H1 (cell line): Measurements from ENCODE around the gene SSU72. TPM values are rescaled to one million over a fixed set of nuclear protein-coding genes. Genes with fewer than 3 reads are reported as not detected.

Experiments used
- ATF2 ChIP-seq: IDR thresholded peaks from 2 replicates; pipeline ENCODE4 v1.6.1; 2012; ENCODE audit warnings: low read length, inconsistent platforms
- HDAC2 ChIP-seq, 2 experiments: fragments of 300-600 bp in 1 of 2; sonication (generic) in 1 of 2; IDR thresholded peaks; 2 replicates each; pipeline ENCODE4 v1.6.1; 2011 to 2012; ENCODE audit warnings: low read depth in 2 of 2, low read length in 2 of 2, mild to moderate bottlenecking in 2 of 2, moderate library complexity in 2 of 2, borderline replicate concordance in 1 of 2, inconsistent platforms in 1 of 2
- KDM1A ChIP-seq: fragments of 200-600, 300-600 bp; sonication (generic); IDR thresholded peaks from 2 replicates; pipeline ENCODE4 v1.7.1; 2016; ENCODE audit warnings: mild to moderate bottlenecking, low read length, borderline replicate concordance
- NANOG ChIP-seq: IDR thresholded peaks from 2 replicates; pipeline ENCODE4 v1.6.1; 2011; ENCODE audit warnings: low read length, low read depth, mild to moderate bottlenecking, inconsistent platforms; ENCODE audit not compliant: insufficient read depth, poor library complexity, severe bottlenecking
- PHF8 ChIP-seq: fragments of 200-600 bp; sonication (generic); conservative IDR thresholded peaks from 2 replicates; pipeline ENCODE4 v1.7.1; 2012; ENCODE audit warnings: low read depth, mild to moderate bottlenecking, inconsistent platforms, low read length, moderate library complexity
- RAD21 ChIP-seq, 2 experiments: IDR thresholded peaks in 1 of 2; conservative IDR thresholded peaks in 1 of 2; 2 replicates each; pipeline ENCODE4 v1.6.1; 2011; ENCODE audit warnings: low read depth in 2 of 2, low read length in 2 of 2, improper control_type of control experiment in 1 of 2, inconsistent platforms in 1 of 2, mild to moderate bottlenecking in 1 of 2, moderate library complexity in 1 of 2
- polyA plus RNA-seq, 7 experiments: library from polyadenylated mRNA; depleted of rRNA in 3 of 7; stranded (reverse) in 5 of 7; unstranded in 2 of 7; fragments of >200 nt in 5 of 7; fragments of 200-250 nt in 2 of 7; gene quantifications; 1 replicate in 5 of 7; 2 replicates in 1 of 7; 4 replicates in 1 of 7; pipeline versions ENCODE4 v1.2.1 to v1.2.3, GENCODE V29; 2011 to 2013; ENCODE audit warnings: missing spikeins in 2 of 7, mixed read lengths in 2 of 7
- total RNA-seq: library from RNA; stranded (reverse); fragmentation: NEBNext Ultra II Directional; extraction: Animal tissue kit (Norgen Biotek cat#: 25700); gene quantifications from 2 replicates; pipeline ENCODE4 v1.2.1, GENCODE V29; 2021
- TF ChIP-seq, protein P1 (sequence below): fragments of 300-600 bp; sonication (generic); IDR thresholded peaks from 2 replicates; pipeline ENCODE4 v1.7.1; 2012; ENCODE audit warnings: low read length, moderate library complexity, mild to moderate bottlenecking, inconsistent platforms; ENCODE audit not compliant: insufficient replicate concordance

The SSU72 gene
- total and polyA plus RNA-seq, 2 of the 8 experiments (the other 6 are each of a cell fraction or from before 2014, with no cell fraction given), result 110 to 165 TPM

DNA sequence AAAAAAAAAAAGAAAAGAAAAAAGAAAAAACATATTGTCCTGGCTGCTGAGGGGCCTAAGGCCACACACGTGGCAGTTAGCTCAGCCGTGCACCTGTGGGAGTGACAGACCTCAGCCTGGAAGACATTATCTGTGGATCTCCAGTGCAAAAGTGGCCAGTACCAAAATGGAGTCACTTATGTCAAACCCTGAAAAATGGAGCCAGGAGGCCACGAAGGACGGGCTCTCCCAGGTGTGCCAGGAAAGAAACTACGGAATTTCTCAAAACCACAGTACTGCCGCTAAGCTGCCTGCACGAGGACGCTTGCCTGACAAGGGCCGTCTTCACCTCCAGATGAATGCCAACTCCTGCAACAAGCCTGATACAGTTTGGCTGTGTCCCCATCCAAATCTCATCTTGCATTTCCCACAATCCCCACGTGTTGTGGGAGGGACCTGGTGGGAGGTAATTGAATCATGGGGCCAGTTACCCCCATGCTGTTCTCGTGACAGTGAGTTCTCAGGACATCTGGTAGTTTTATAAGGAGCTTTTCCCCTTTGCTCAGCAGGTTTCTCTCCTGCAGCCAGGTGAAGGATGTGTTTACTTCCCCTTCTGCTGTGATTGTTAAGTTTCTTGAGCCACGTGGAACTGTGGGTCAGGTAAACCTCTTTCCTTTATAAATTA is 35.3 kb upstream of the SSU72 start (continued):
- TF ChIP-seq HDAC2 (IDR thresholded peaks at IDR 0.05; ENCODE audit: borderline replicate concordance in 1 of 2, low read depth in 2 of 2, low read length in 2 of 2), result no peak
- TF ChIP-seq RAD21 (IDR thresholded peaks at IDR 0.05 in 1 of 2, conservative IDR thresholded peaks at IDR 0.05 in 1 of 2; ENCODE audit: low read depth in 2 of 2, low read length in 2 of 2), result no peak
- TF ChIP-seq, protein P1, sequence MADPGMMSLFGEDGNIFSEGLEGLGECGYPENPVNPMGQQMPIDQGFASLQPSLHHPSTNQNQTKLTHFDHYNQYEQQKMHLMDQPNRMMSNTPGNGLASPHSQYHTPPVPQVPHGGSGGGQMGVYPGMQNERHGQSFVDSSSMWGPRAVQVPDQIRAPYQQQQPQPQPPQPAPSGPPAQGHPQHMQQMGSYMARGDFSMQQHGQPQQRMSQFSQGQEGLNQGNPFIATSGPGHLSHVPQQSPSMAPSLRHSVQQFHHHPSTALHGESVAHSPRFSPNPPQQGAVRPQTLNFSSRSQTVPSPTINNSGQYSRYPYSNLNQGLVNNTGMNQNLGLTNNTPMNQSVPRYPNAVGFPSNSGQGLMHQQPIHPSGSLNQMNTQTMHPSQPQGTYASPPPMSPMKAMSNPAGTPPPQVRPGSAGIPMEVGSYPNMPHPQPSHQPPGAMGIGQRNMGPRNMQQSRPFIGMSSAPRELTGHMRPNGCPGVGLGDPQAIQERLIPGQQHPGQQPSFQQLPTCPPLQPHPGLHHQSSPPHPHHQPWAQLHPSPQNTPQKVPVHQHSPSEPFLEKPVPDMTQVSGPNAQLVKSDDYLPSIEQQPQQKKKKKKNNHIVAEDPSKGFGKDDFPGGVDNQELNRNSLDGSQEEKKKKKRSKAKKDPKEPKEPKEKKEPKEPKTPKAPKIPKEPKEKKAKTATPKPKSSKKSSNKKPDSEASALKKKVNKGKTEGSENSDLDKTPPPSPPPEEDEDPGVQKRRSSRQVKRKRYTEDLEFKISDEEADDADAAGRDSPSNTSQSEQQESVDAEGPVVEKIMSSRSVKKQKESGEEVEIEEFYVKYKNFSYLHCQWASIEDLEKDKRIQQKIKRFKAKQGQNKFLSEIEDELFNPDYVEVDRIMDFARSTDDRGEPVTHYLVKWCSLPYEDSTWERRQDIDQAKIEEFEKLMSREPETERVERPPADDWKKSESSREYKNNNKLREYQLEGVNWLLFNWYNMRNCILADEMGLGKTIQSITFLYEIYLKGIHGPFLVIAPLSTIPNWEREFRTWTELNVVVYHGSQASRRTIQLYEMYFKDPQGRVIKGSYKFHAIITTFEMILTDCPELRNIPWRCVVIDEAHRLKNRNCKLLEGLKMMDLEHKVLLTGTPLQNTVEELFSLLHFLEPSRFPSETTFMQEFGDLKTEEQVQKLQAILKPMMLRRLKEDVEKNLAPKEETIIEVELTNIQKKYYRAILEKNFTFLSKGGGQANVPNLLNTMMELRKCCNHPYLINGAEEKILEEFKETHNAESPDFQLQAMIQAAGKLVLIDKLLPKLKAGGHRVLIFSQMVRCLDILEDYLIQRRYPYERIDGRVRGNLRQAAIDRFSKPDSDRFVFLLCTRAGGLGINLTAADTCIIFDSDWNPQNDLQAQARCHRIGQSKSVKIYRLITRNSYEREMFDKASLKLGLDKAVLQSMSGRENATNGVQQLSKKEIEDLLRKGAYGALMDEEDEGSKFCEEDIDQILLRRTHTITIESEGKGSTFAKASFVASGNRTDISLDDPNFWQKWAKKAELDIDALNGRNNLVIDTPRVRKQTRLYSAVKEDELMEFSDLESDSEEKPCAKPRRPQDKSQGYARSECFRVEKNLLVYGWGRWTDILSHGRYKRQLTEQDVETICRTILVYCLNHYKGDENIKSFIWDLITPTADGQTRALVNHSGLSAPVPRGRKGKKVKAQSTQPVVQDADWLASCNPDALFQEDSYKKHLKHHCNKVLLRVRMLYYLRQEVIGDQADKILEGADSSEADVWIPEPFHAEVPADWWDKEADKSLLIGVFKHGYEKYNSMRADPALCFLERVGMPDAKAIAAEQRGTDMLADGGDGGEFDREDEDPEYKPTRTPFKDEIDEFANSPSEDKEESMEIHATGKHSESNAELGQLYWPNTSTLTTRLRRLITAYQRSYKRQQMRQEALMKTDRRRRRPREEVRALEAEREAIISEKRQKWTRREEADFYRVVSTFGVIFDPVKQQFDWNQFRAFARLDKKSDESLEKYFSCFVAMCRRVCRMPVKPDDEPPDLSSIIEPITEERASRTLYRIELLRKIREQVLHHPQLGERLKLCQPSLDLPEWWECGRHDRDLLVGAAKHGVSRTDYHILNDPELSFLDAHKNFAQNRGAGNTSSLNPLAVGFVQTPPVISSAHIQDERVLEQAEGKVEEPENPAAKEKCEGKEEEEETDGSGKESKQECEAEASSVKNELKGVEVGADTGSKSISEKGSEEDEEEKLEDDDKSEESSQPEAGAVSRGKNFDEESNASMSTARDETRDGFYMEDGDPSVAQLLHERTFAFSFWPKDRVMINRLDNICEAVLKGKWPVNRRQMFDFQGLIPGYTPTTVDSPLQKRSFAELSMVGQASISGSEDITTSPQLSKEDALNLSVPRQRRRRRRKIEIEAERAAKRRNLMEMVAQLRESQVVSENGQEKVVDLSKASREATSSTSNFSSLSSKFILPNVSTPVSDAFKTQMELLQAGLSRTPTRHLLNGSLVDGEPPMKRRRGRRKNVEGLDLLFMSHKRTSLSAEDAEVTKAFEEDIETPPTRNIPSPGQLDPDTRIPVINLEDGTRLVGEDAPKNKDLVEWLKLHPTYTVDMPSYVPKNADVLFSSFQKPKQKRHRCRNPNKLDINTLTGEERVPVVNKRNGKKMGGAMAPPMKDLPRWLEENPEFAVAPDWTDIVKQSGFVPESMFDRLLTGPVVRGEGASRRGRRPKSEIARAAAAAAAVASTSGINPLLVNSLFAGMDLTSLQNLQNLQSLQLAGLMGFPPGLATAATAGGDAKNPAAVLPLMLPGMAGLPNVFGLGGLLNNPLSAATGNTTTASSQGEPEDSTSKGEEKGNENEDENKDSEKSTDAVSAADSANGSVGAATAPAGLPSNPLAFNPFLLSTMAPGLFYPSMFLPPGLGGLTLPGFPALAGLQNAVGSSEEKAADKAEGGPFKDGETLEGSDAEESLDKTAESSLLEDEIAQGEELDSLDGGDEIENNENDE, result no peak
- no peak for TF ChIP-seq ATF2
- TF ChIP-seq KDM1A, result no peak
- TF ChIP-seq PHF8, result no peak
- TF ChIP-seq NANOG, result no peak
